Coronary artery (tissue), 2 donors: ENCODE data around the gene EPHB2.

Experiments used
- DNase-seq: peaks from one replicate; pipeline ENCODE4 v3.0.0-alpha.2; 2017; ENCODE audit warnings: low spot score
- H3K27ac ChIP-seq, 2 donors: fragments of 200-600 bp; sonication (generic); one replicate each; pipeline ENCODE4 v1.5.1; 2016 to 2019
- H3K4me3 ChIP-seq: fragments of 200-600 bp; sonication (generic); 2 replicates; pipeline ENCODE4 v1.5.1; 2016; ENCODE audit warnings: mild to moderate bottlenecking, moderate library complexity
- CTCF ChIP-seq: fragments of 200-600 bp; sonication (generic); IDR thresholded peaks from one replicate; pipeline ENCODE4 v1.5.1; 2019; ENCODE audit warnings: antibody characterized with exemption

Gene EPHB2

DNA sequence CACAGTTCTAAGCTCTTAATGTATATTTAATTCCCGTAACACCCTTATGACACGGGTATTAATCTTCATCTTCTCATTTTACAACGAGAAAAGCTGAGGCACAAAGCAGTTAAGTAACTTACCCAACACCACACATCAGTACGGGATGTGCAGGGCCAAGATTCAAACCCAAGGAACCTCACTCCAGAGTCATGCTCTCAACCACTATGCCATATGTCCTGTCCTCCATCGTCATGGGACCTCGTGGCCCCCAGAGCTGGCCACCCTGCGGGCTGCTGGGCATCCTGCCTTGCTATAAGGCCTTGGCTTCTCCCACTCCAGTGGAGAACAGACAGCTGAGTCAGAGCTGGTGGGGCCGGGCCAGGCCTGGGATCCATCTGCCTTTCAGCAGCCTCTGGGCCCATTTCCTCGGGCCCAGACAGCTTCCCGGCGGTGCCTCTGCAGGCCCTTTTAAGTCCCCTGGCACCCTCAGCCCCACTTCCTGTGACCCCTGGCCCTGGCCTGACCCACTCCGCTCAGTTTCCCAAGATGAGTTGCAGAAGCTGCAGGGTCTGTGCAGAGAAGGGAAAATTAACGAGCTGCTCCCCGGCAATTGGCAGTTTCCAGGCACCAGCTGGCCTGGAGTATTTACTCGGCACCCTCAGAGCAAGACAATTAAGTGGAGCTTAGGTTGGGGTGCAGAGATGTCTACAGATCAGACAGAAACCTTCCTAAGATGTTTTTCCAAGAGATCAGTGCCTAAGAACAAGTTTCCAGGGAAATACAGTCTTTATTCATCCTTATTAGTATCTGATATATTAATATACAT lies 98.2 kb downstream of the EPHB2 start:
- peak overlapping the region; percentile 7 to 70 for H3K27ac ChIP-seq
- DNase-seq, result no peak
- no peak overlapping the region for H3K4me3 ChIP-seq
- TF ChIP-seq CTCF, result no peak

DNA sequence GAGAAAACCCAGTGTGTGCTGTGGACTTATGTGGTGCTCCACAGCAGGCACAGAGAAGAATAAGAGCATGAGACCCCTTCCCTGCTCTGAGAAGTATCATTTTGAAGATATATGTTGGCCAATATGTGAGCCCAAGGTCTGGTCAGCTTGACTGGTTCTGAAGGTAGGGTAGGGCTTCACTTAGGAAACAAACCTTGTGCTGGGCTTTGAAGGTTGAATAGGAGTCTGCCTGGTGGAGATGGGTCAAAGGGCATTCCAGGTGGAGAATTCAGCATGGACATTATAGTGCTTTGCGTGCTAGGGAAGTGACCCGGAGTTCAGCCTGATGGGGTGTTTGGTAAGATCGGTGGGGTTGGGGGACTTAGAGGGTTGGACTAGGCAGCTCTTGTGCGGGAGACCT lies 99.1 kb downstream of the EPHB2 start:
- Histone ChIP-seq H3K27ac (no peak overlapping the region), H3K4me3 (no peak overlapping the region)
- TF ChIP-seq CTCF, result no peak
- DNase-seq, result no peak

DNA sequence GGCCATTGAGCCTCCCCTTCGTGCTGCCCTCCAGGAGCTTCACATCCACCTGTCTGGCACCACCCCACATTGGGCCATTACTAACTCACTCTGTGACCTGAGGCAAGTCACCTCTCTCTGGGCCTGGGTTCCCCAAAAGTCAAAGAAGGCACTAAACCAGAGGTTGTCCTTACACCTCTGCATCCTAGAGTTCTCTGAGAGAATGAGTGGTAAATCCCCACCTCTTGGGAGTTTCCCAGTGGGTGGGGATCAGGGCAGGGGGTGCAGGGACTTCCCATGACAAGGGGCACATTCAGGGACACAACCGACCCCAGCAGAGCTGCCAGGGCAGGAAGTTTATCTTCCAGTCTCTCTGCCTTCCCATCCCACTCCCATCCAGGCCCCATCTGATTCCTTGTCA lies 99.7 kb downstream of the EPHB2 start:
- Histone ChIP-seq H3K27ac (no peak overlapping the region), H3K4me3 (no peak overlapping the region)
- TF ChIP-seq CTCF, result no peak
- DNase-seq, result no peak

DNA sequence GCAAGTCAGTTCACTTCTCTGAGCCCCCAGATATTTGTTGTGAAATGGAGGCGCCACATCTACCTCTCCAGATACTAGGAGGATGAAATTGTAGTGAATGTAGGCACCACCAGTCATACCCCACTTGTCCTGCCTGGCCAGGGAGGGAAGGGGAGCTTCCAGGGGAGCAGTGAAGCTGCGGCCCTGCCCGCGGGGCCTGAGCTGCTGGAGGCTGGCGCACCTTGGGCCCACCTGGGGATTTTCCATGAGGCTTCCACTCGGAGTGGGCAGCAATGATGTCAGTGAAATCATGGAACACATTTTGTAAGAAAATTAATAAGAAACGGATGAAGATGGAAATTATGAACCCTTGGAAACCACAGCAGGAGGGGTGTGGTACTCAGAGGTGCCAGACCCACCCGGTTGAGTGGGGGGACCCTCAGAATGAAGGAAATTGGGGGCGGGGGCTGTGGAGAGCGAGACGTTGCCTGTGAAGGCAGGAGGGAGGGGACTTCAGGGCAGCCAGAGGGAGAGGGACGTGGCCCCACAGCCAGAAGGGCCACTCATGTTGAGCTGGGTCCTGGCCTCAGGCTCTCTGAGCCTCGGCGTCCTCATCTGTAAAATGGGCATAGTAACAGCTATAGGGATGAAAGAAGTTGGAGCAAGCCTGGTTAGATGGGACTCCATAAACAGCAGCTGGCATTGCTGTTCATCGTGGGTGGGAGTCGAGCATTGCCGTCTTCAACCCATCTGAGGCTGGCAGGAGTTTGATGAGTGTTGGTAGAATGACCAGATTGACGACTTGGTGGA lies 101.6 kb downstream of the EPHB2 start:
- Histone ChIP-seq H3K4me3 (no peak overlapping the region), H3K27ac (no peak overlapping the region)
- no peak for TF ChIP-seq CTCF
- no peak for DNase-seq

DNA sequence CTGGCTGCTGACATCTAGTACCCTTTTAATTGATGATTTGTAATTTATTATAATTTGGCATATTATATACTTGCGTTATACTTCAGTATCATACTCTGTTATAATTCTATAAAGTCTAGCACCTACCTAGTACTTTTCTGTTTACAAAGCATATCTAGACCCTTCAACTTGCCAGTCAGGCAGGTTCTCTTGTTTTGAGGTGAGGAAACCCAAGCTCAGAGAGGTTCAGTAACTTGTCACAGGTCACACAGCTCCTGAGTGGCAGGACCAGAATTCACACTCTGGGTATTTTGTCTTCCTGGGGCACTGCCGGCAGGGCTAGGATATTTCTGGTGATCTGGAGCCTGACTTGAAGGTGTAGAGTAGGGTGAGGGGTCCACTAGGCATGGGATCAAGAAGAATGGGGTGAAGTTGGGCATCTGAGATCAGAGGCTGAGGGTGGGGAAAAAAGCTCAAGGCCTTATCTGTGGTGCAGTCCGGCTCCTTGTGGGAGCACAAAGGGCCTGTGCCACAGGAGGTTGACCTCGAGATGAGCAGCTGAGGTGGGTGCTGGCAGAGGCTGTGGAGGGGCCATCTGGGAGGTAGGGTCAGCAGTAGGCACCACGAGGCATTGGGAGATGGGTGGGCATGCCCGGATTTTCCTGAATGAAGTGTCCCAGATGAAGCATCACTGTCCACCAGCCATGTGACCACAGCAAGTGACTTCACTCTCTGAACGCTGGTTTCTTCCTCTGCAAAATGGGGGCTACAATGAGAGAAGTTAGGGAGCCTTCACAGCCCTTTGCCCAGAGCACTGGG lies 102.6 kb downstream of the EPHB2 start:
- no peak for DNase-seq
- Histone ChIP-seq H3K27ac (no peak overlapping the region), H3K4me3 (no peak overlapping the region)
- TF ChIP-seq CTCF, result no peak

DNA sequence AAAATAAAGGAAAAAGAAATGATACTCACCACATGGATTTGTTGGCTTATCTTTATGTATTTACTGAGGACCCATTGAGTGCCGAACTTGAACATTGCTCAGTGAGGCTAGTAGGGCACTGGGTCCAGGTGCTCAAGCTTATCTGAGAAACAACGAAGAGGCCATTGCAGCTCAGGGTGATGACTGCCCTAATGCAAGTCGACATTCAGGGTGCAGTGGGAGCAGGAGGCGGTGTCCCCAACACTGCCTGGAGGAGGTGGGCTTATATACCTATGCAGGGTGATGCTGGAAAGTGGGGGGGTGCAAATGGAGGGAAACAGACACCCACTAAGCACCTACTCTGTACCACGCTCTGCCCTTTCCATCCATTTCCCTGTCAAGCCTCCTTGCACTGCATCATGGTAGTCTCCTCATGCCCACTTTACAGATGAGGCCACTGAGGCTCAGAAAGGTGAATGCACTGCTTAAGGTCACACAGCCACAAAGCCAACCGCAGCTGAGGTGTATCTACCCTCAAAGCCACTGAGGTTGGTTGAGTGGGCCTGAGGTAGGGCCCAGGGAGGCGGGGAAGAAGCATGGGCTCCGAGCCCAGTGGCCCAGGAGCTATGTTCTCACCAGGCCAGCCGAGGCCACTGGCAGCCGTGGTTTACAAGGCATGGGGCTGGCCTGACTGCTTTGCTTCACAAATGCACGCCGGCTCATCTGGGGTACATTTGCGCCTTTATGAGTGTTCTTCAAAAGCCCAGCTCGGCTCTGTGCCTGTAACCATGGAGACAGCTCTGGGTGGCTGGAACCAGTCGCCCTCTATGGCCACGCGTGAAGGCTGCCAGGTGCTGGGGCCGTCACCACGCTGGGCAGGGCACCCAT lies 103.8 kb downstream of the EPHB2 start:
- TF ChIP-seq CTCF, result no peak
- Histone ChIP-seq H3K27ac (no peak overlapping the region), H3K4me3 (no peak overlapping the region)
- no peak for DNase-seq
